Neural cell (in vitro differentiated cells): Measurements from ENCODE around the gene DNAH1. TPM values are rescaled to one million over a fixed set of nuclear protein-coding genes. Genes with fewer than 3 reads are reported as not detected.

Source experiments
- H2AFZ ChIP-seq: fragments of 200-600, 300-800 bp; sonication (generic), shearing (Covaris generic); 2 replicates; pipeline ENCODE4 v1.6.0; 2014; ENCODE audit warnings: low read depth, mild to moderate bottlenecking, antibody characterized with exemption, low read length, moderate library complexity
- H3F3A ChIP-seq: fragments of 200-600 bp; shearing (Covaris generic); 2 replicates; pipeline ENCODE4 v1.6.1; 2016; ENCODE audit warnings: mild to moderate bottlenecking, moderate library complexity, mixed read lengths, antibody characterized with exemption, low read length; ENCODE audit not compliant: insufficient read depth, poor library complexity, severe bottlenecking
- H3K27ac ChIP-seq: fragments of 200-600, 300-800 bp; sonication (generic), shearing (Covaris generic); 2 replicates; pipeline ENCODE4 v1.5.1; 2014; ENCODE audit warnings: mild to moderate bottlenecking, low read length, moderate library complexity
- H3K27me3 ChIP-seq: fragments of 300-800, 200-600 bp; sonication (generic), shearing (Covaris generic); 2 replicates; pipeline ENCODE4 v1.6.0; 2014; ENCODE audit warnings: mild to moderate bottlenecking, low read depth, low read length, moderate library complexity; ENCODE audit not compliant: insufficient read depth
- H3K36me3 ChIP-seq: fragments of 300-800, 200-600 bp; sonication (generic), shearing (Covaris generic); 2 replicates; pipeline ENCODE4 v1.5.1; 2014; ENCODE audit warnings: mild to moderate bottlenecking, antibody characterized with exemption, low read length, moderate library complexity; ENCODE audit not compliant: insufficient read depth
- H3K4me2 ChIP-seq: fragments of 300-800, 200-600 bp; sonication (generic), shearing (Covaris generic); 2 replicates; pipeline ENCODE4 v1.6.0; 2014; ENCODE audit warnings: mild to moderate bottlenecking, low read length
- H3K4me3 ChIP-seq: fragments of 300-800, 200-600 bp; sonication (generic), shearing (Covaris generic); 2 replicates; pipeline ENCODE4 v1.5.1; 2014; ENCODE audit warnings: mild to moderate bottlenecking, low read length, moderate library complexity
- H3K79me2 ChIP-seq: fragments of 200-600 bp; shearing (Covaris generic); replicated peaks from 2 replicates; pipeline ENCODE4 v1.6.0; 2014; ENCODE audit warnings: mild to moderate bottlenecking, low read length, moderate library complexity; ENCODE audit not compliant: insufficient read depth
- H3K9ac ChIP-seq: fragments of 300-800, 200-600 bp; sonication (generic), shearing (Covaris generic); 2 replicates; pipeline ENCODE4 v1.6.1; 2016; ENCODE audit warnings: mild to moderate bottlenecking, low read length, mixed read lengths
- H3K9me2 ChIP-seq: fragments of 200-600 bp; shearing (Covaris generic); 2 replicates; pipeline ENCODE4 v1.6.1; 2016; ENCODE audit warnings: mild to moderate bottlenecking, low read length, mixed read lengths; ENCODE audit not compliant: insufficient read depth
- H3K9me3 ChIP-seq: fragments of 200-600, 300-800 bp; sonication (generic), shearing (Covaris generic); 2 replicates; pipeline ENCODE4 v1.6.1; 2016; ENCODE audit warnings: mild to moderate bottlenecking, mixed run types, low read length, moderate library complexity, mixed read lengths
- H4K20me1 ChIP-seq: fragments of 200-600 bp; shearing (Covaris generic); 2 replicates; pipeline ENCODE4 v1.6.1; 2016; ENCODE audit warnings: mild to moderate bottlenecking, mixed run types; ENCODE audit not compliant: insufficient read depth
- EP300 ChIP-seq: fragments of 450-650 bp; conservative IDR thresholded peaks from 2 replicates; pipeline ENCODE4 v1.6.1; 2014; ENCODE audit warnings: antibody characterized with exemption, mild to moderate bottlenecking, moderate library complexity; ENCODE audit not compliant: poor library complexity, severe bottlenecking
- EZH2 ChIP-seq: fragments of 200-600, 300-800 bp; shearing (Covaris generic), sonication (generic); IDR thresholded peaks from 2 replicates; pipeline ENCODE4 v1.6.1; 2014; ENCODE audit warnings: antibody characterized with exemption, low read length, borderline replicate concordance, mild to moderate bottlenecking; ENCODE audit not compliant: insufficient read depth, poor library complexity, severe bottlenecking
- MXI1 ChIP-seq: fragments of 450-650 bp; conservative IDR thresholded peaks from 2 replicates; pipeline ENCODE4 v1.6.1; 2014; ENCODE audit warnings: antibody characterized with exemption, mild to moderate bottlenecking; ENCODE audit not compliant: poor library complexity, severe bottlenecking
- POLR2AphosphoS5 ChIP-seq: IDR thresholded peaks from 2 replicates; pipeline ENCODE4 v1.6.1; 2012
- RAD21 ChIP-seq: fragments of 450-650 bp; conservative IDR thresholded peaks from 2 replicates; pipeline ENCODE4 v1.6.1; 2014; ENCODE audit warnings: antibody characterized with exemption, mild to moderate bottlenecking, moderate library complexity
- SMC3 ChIP-seq: fragments of 450-650 bp; conservative IDR thresholded peaks from 2 replicates; pipeline ENCODE4 v1.6.1; 2014; ENCODE audit warnings: antibody characterized with exemption, mild to moderate bottlenecking, moderate library complexity; ENCODE audit not compliant: poor library complexity
- TAF1 ChIP-seq: IDR thresholded peaks from 2 replicates; pipeline ENCODE4 v1.6.1; 2012; ENCODE audit warnings: low read depth
- polyA plus RNA-seq: library from polyadenylated mRNA; depleted of rRNA; stranded (reverse); fragments of >200 nt; gene quantifications from 2 replicates; pipeline ENCODE4 v1.2.3, GENCODE V29; 2014
- TF ChIP-seq, protein P1 (sequence below): IDR thresholded peaks from 2 replicates; pipeline ENCODE4 v1.6.1; 2012; ENCODE audit warnings: borderline replicate concordance
- TF ChIP-seq, protein P2 (sequence below): fragments of 450-650 bp; IDR thresholded peaks from 2 replicates; pipeline ENCODE4 v1.5.1; 2014; ENCODE audit warnings: antibody characterized with exemption, mild to moderate bottlenecking, moderate library complexity; ENCODE audit not compliant: poor library complexity, severe bottlenecking

The DNAH1 gene
- polyA plus RNA-seq, 1 donor from 2014 or later, result 5.4 TPM

DNA sequence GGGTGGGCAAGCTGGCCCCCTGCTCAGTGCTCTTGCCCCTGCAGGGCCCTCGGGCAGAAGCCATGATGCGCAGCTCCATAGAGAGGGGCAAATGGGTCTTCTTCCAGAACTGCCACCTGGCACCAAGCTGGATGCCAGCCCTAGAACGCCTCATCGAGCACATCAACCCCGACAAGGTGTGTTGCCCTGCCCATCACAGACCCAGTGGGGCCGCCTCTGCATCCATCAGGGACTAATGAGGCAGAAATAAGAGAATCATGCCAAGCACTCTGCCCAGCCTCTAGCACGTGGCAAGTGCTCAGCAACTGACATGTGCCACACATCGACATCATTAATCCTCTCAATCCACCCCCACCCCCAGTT lies 79.4 kb downstream of the DNAH1 start:
- Histone ChIP-seq H3K9ac (no peak overlapping the region), H2AFZ (no peak overlapping the region), H3K27me3 (no peaks in the 10 kb centered on the region), H3K36me3 (no peaks in the 10 kb centered on the region), H3F3A (no peaks in the 10 kb centered on the region), H4K20me1 (no peaks in the 10 kb centered on the region), H3K9me3 (no peaks in the 10 kb centered on the region), H3K27ac (no peak overlapping the region), H3K79me2 (no peaks in the 10 kb centered on the region), H3K4me3 (no peak overlapping the region), H3K4me2 (no peak overlapping the region), H3K9me2 (no peaks in the 10 kb centered on the region)
- TF ChIP-seq, protein P1, sequence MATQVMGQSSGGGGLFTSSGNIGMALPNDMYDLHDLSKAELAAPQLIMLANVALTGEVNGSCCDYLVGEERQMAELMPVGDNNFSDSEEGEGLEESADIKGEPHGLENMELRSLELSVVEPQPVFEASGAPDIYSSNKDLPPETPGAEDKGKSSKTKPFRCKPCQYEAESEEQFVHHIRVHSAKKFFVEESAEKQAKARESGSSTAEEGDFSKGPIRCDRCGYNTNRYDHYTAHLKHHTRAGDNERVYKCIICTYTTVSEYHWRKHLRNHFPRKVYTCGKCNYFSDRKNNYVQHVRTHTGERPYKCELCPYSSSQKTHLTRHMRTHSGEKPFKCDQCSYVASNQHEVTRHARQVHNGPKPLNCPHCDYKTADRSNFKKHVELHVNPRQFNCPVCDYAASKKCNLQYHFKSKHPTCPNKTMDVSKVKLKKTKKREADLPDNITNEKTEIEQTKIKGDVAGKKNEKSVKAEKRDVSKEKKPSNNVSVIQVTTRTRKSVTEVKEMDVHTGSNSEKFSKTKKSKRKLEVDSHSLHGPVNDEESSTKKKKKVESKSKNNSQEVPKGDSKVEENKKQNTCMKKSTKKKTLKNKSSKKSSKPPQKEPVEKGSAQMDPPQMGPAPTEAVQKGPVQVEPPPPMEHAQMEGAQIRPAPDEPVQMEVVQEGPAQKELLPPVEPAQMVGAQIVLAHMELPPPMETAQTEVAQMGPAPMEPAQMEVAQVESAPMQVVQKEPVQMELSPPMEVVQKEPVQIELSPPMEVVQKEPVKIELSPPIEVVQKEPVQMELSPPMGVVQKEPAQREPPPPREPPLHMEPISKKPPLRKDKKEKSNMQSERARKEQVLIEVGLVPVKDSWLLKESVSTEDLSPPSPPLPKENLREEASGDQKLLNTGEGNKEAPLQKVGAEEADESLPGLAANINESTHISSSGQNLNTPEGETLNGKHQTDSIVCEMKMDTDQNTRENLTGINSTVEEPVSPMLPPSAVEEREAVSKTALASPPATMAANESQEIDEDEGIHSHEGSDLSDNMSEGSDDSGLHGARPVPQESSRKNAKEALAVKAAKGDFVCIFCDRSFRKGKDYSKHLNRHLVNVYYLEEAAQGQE, result no peak
- TF ChIP-seq, protein P2, sequence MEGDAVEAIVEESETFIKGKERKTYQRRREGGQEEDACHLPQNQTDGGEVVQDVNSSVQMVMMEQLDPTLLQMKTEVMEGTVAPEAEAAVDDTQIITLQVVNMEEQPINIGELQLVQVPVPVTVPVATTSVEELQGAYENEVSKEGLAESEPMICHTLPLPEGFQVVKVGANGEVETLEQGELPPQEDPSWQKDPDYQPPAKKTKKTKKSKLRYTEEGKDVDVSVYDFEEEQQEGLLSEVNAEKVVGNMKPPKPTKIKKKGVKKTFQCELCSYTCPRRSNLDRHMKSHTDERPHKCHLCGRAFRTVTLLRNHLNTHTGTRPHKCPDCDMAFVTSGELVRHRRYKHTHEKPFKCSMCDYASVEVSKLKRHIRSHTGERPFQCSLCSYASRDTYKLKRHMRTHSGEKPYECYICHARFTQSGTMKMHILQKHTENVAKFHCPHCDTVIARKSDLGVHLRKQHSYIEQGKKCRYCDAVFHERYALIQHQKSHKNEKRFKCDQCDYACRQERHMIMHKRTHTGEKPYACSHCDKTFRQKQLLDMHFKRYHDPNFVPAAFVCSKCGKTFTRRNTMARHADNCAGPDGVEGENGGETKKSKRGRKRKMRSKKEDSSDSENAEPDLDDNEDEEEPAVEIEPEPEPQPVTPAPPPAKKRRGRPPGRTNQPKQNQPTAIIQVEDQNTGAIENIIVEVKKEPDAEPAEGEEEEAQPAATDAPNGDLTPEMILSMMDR, result no peak

DNA sequence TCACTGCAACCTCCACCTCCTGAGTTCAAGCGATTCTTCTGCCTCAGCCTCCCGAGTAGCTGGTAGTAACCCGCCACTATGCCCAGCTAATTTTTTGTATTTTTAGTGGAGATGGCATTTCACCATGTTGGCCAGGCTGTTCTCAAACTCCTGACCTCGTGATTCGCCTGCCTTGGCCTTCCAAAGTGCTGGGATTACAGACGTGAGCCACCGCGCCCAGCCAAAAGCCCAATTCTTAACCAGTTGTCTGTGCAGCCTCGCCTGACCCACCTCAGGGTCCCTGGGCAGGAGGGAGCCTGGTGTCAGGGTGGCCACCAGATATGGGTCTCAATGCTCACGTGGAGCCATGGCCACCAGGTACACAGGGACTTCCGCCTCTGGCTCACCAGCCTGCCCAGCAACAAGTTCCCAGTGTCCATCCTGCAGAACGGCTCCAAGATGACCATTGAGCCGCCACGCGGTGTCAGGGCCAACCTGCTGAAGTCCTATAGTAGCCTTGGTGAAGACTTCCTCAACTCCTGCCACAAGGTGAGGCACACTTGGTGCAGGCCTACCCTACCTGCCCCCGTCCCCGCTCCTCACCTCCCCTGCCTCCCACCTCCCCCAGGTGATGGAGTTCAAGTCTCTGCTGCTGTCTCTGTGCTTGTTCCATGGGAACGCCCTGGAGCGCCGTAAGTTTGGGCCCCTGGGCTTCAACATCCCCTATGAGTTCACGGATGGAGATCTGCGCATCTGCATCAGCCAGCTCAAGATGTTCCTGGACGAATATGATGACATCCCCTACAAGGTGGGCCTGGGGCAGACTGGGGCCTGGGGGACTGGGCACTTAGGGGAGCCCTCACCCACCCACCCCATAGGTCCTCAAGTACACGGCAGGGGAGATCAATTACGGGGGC lies 80.1 kb downstream of the DNAH1 start:
- H2AFZ ChIP-seq, result no peak overlapping the region
- H3K27ac ChIP-seq, result no peak overlapping the region
- H3K4me2 ChIP-seq, result no peak overlapping the region
- H3K9me3 ChIP-seq, result no peaks in the 10 kb centered on the region
- no peaks in the 10 kb centered on the region for H3F3A ChIP-seq
- no peak overlapping the region for H3K4me3 ChIP-seq
- H3K9me2 ChIP-seq, result no peaks in the 10 kb centered on the region
- no peak overlapping the region for H3K9ac ChIP-seq
- H3K36me3 ChIP-seq, result no peaks in the 10 kb centered on the region
- H3K79me2 ChIP-seq, result no peaks in the 10 kb centered on the region
- no peak for TF ChIP-seq EP300
- no peak for TF ChIP-seq TAF1
- TF ChIP-seq RAD21, result no peak
- no peak for TF ChIP-seq POLR2AphosphoS5
- TF ChIP-seq SMC3, result no peak
- no peak for TF ChIP-seq MXI1
- TF ChIP-seq, protein P1, result no peak
- TF ChIP-seq, protein P2, result no peak
- TF ChIP-seq EZH2, result no peak
- H4K20me1 ChIP-seq, result no peaks in the 10 kb centered on the region
- H3K27me3 ChIP-seq, result no peaks in the 10 kb centered on the region
